Measurements from ENCODE around the gene CDRT15. TPM values are rescaled to one million over a fixed set of nuclear protein-coding genes. Genes with fewer than 3 reads are reported as not detected.
"Not testable (repeated sequence)": the region's sequence is repeated elsewhere in the genome, so short reads cannot be mapped to it uniquely, and the experiment has no call there.

Gene CDRT15
- total RNA-seq, 1 experiment from 2014 or later, result not detected

DNA sequence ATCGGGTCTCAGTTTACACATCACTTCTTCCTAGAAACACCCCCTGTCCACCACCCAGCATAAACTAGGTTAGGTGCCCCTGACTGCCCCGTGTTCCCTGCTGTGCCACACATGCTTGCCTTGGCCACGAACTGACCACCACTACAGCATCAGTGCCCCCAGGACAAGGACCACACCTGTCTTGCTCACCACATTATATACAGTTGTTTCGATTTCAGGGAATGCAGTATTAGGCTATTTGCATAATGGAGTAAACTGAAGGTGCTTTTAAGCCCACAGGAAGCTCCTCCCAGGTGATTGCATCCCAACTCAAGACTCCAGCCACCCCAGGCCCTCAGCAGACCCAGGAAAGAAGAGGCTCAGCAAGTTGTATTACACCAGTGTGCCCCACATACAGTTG, 50.2 kb downstream of the CDRT15 start:
- not testable (repeated sequence) for DNase-seq (ENCODE audit: low spot score)

Other genes with a start within 250 kb of the CDRT15 start
- gene COX10, start 167.4 kb downstream of the CDRT15 start, total RNA-seq (2014; rRNA removed; shearing (Covaris generic)), result 18.2 and 31.0 TPM in 2 replicates
- gene HS3ST3B1, start 64.2 kb upstream of the CDRT15 start, total RNA-seq (2014; rRNA removed; shearing (Covaris generic)), result 14.2 and 20.8 TPM in 2 replicates